ENCODE results near the gene SLC4A11.

- TF ChIP-seq CTCF (conservative IDR thresholded peaks at IDR 0.05 in 1 of 2, IDR thresholded peaks at IDR 0.05 in 1 of 2; ENCODE audit: low read depth in 1 of 2, low read length in 2 of 2) (no peak), EZH2 (IDR thresholded peaks at IDR 0.05; ENCODE audit: low read length, missing control alignments) (no peak)
These were observed 3.2 kb downstream of the SLC4A11 start for GRCh38 chr20:3235666-3236324.

Data from fibroblast of lung (primary cell).